ENCODE results near the gene MYH7. TPM values are rescaled to one million over a fixed set of nuclear protein-coding genes. Genes with fewer than 3 reads are reported as not detected.
"Not testable (repeated sequence)": the region's sequence is repeated elsewhere in the genome, so short reads cannot be mapped to it uniquely, and the experiment has no call there.

Gene MYH7
- polyA plus RNA-seq, 4 donors: 0.37 to 8.6 (median 2.6) TPM

- no peak overlapping the region for H3K27ac ChIP-seq (ENCODE audit: low read depth in 1 of 3, low read length in 2 of 3)
- peaks cover 0 to 4% (median 0%) of the 10 kb centered on the region in 3 donors for H3K27me3 ChIP-seq (ENCODE audit: control insufficient read depth in 3 of 3, insufficient read depth in 3 of 3, low read length in 3 of 3)
- H3K4me3 ChIP-seq (ENCODE audit: low read depth in 1 of 3, low read length in 3 of 3): no peak overlapping the region
- FAIRE-seq (no peak), DNase-seq (no peak)
- H3K36me3 ChIP-seq (ENCODE audit: control insufficient read depth in 3 of 3, insufficient read depth in 2 of 3, low read depth in 1 of 3, low read length in 3 of 3): no peaks in the 10 kb centered on the region
- H3K9me3 ChIP-seq (ENCODE audit: control insufficient read depth in 2 of 2, insufficient read depth in 1 of 2, low read depth in 1 of 2, low read length in 1 of 2): no peaks in the 10 kb centered on the region
- H3K4me1 ChIP-seq (ENCODE audit: control insufficient read depth in 3 of 3, insufficient read depth in 2 of 3, low read depth in 1 of 3, low read length in 2 of 3): no peaks in the 10 kb centered on the region
- 86 to 100% (median 89%) methylated on average over 1 of the region's 1 CpG for WGBS, 3 donors
Observed at GRCh38 chr14:23386999-23387398, 48.5 kb downstream of the MYH7 start.

- 76 to 86% (median 81%) methylated on average over 16 to 17 of the region's 17 CpGs for WGBS, 3 donors
- FAIRE-seq; H3K9me3 ChIP-seq (ENCODE audit: control insufficient read depth in 2 of 2, insufficient read depth in 1 of 2, low read depth in 1 of 2, low read length in 1 of 2); H3K4me3 ChIP-seq (ENCODE audit: low read depth in 1 of 3, low read length in 3 of 3); H3K36me3 ChIP-seq (ENCODE audit: control insufficient read depth in 3 of 3, insufficient read depth in 2 of 3, low read depth in 1 of 3, low read length in 3 of 3); DNase-seq; H3K4me1 ChIP-seq (ENCODE audit: control insufficient read depth in 3 of 3, insufficient read depth in 2 of 3, low read depth in 1 of 3, low read length in 2 of 3); H3K27ac ChIP-seq (ENCODE audit: low read depth in 1 of 3, low read length in 2 of 3); H3K27me3 ChIP-seq (ENCODE audit: control insufficient read depth in 3 of 3, insufficient read depth in 3 of 3, low read length in 3 of 3): not testable (repeated sequence)
Observed at GRCh38 chr14:23386266-23386657, 49.2 kb downstream of the MYH7 start.

GRCh38 chr14:23385642-23386265 is 49.7 kb downstream of the MYH7 start:
- Histone ChIP-seq H3K27ac (ENCODE audit: low read depth in 1 of 3, low read length in 2 of 3) (no peak overlapping the region), H3K4me1 (ENCODE audit: control insufficient read depth in 3 of 3, insufficient read depth in 2 of 3, low read depth in 1 of 3, low read length in 2 of 3) (peaks cover 0 to 4% (median 0%) of the 10 kb centered on the region in 3 donors), H3K27me3 (ENCODE audit: control insufficient read depth in 3 of 3, insufficient read depth in 3 of 3, low read length in 3 of 3) (peaks cover 0 to 4% (median 0%) of the 10 kb centered on the region in 3 donors), H3K9me3 (ENCODE audit: control insufficient read depth in 2 of 2, insufficient read depth in 1 of 2, low read depth in 1 of 2, low read length in 1 of 2) (no peaks in the 10 kb centered on the region), H3K36me3 (ENCODE audit: control insufficient read depth in 3 of 3, insufficient read depth in 2 of 3, low read depth in 1 of 3, low read length in 3 of 3) (no peaks in the 10 kb centered on the region), H3K4me3 (ENCODE audit: low read depth in 1 of 3, low read length in 3 of 3) (no peak overlapping the region)
- no peak for DNase-seq
- FAIRE-seq: no peak
- WGBS, 3 donors: 85 to 86% (median 85%) methylated on average over 17 to 18 of the region's 18 CpGs

- Histone ChIP-seq H3K27me3 (ENCODE audit: control insufficient read depth in 3 of 3, insufficient read depth in 3 of 3, low read length in 3 of 3) (peaks cover 0 to 4% (median 0%) of the 10 kb centered on the region in 3 donors), H3K27ac (ENCODE audit: low read depth in 1 of 3, low read length in 2 of 3) (no peak overlapping the region), H3K4me1 (ENCODE audit: control insufficient read depth in 3 of 3, insufficient read depth in 2 of 3, low read depth in 1 of 3, low read length in 2 of 3) (peaks cover 0 to 5% (median 1%) of the 10 kb centered on the region in 3 donors), H3K9me3 (ENCODE audit: control insufficient read depth in 2 of 2, insufficient read depth in 1 of 2, low read depth in 1 of 2, low read length in 1 of 2) (no peaks in the 10 kb centered on the region), H3K36me3 (ENCODE audit: control insufficient read depth in 3 of 3, insufficient read depth in 2 of 3, low read depth in 1 of 3, low read length in 3 of 3) (no peaks in the 10 kb centered on the region), H3K4me3 (ENCODE audit: low read depth in 1 of 3, low read length in 3 of 3) (no peak overlapping the region)
- DNase-seq (no peak), FAIRE-seq (no peak)
- WGBS, 3 donors: 76 to 88% (median 80%) methylated on average over 2 of the region's 2 CpGs
Observed at GRCh38 chr14:23385244-23385641, 50.2 kb downstream of the MYH7 start.

DNA sequence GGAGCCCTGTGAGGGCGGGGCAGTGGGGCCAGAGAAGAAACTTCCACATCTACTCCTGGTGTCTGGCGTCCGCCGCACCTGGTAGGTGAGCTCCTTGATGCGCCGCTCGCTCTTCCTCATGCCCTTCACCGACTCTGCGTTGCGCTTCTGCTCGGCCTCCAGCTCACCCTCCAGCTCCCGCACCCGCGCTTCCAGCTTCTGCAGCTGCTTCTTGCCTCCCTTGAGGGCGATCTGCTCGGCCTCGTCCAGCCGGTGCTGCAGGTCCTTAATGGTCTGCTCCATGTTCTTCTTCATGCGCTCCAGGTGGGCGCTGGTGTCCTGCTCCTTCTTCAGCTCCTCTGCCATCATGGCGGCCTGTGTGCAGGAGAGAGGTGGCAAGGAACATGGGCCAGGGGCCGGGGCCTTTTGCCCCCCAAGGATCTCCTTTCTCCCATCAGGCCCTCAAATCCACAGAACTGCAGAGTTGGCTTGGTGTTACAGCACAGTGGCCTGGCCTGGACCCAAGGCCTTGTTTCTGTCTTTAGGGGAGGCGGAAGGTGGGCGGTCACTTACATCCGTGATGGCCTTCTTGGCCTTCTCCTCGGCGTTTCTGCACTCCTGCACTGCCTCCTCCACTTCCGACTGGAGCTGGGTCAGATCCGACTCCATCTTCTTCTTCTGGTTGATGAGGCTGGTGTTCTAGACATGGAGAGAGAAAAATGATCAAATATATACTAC is 50.9 kb downstream of the MYH7 start:
- Histone ChIP-seq H3K27me3 (ENCODE audit: control insufficient read depth in 3 of 3, insufficient read depth in 3 of 3, low read length in 3 of 3) (peaks cover 0 to 4% (median 0%) of the 10 kb centered on the region in 3 donors), H3K9me3 (ENCODE audit: control insufficient read depth in 2 of 2, insufficient read depth in 1 of 2, low read depth in 1 of 2, low read length in 1 of 2) (no peaks in the 10 kb centered on the region), H3K4me3 (ENCODE audit: low read depth in 1 of 3, low read length in 3 of 3) (no peak overlapping the region), H3K27ac (ENCODE audit: low read depth in 1 of 3, low read length in 2 of 3) (no peak overlapping the region), H3K36me3 (ENCODE audit: control insufficient read depth in 3 of 3, insufficient read depth in 2 of 3, low read depth in 1 of 3, low read length in 3 of 3) (no peaks in the 10 kb centered on the region), H3K4me1 (ENCODE audit: control insufficient read depth in 3 of 3, insufficient read depth in 2 of 3, low read depth in 1 of 3, low read length in 2 of 3) (peaks cover 0 to 5% (median 3%) of the 10 kb centered on the region in 3 donors)
- WGBS, 3 donors: 91 to 92% (median 92%) methylated on average over 28 to 29 of the region's 29 CpGs
- DNase-seq (no peak), FAIRE-seq (no peak)

GRCh38 chr14:23382731-23383440 is 52.6 kb downstream of the MYH7 start:
- peaks cover 0 to 5% (median 3%) of the 10 kb centered on the region in 3 donors for H3K4me1 ChIP-seq (ENCODE audit: control insufficient read depth in 3 of 3, insufficient read depth in 2 of 3, low read depth in 1 of 3, low read length in 2 of 3)
- H3K4me3 ChIP-seq (ENCODE audit: low read depth in 1 of 3, low read length in 3 of 3): no peak overlapping the region
- no peaks in the 10 kb centered on the region for H3K36me3 ChIP-seq (ENCODE audit: control insufficient read depth in 3 of 3, insufficient read depth in 2 of 3, low read depth in 1 of 3, low read length in 3 of 3)
- no peaks in the 10 kb centered on the region for H3K27me3 ChIP-seq (ENCODE audit: control insufficient read depth in 3 of 3, insufficient read depth in 3 of 3, low read length in 3 of 3)
- no peak overlapping the region for H3K27ac ChIP-seq (ENCODE audit: low read depth in 1 of 3, low read length in 2 of 3)
- H3K9me3 ChIP-seq (ENCODE audit: control insufficient read depth in 2 of 2, insufficient read depth in 1 of 2, low read depth in 1 of 2, low read length in 1 of 2): no peaks in the 10 kb centered on the region
- FAIRE-seq: no peak
- WGBS, 3 donors: 75 to 82% (median 81%) methylated on average over 10 of the region's 10 CpGs
- DNase-seq: no peak

DNA sequence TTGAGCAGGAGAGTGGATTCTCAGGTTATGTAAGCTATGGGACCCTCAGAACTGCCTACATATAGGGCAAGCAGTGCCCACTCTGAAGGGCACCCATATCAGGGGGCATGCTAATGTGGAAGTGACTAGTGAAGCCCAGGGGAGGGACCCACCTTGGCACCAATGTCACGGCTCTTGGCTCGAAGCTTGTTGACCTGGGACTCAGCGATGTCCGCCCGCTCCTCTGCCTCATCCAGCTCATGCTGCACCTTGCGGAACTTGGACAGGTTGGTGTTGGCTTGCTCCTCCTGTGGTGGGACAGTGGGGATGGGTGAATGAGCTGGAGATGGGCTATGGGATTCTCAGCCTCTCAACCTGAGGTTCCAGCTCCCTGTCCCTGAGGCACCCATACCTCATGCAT is 53.2 kb downstream of the MYH7 start:
- no peaks in the 10 kb centered on the region for H3K36me3 ChIP-seq (ENCODE audit: control insufficient read depth in 3 of 3, insufficient read depth in 2 of 3, low read depth in 1 of 3, low read length in 3 of 3)
- FAIRE-seq (no peak), DNase-seq (no peak)
- WGBS, 3 donors: 92 to 94% (median 94%) methylated on average over 6 of the region's 6 CpGs
- peaks cover 0 to 5% (median 3%) of the 10 kb centered on the region in 3 donors for H3K4me1 ChIP-seq (ENCODE audit: control insufficient read depth in 3 of 3, insufficient read depth in 2 of 3, low read depth in 1 of 3, low read length in 2 of 3)
- no peak overlapping the region for H3K27ac ChIP-seq (ENCODE audit: low read depth in 1 of 3, low read length in 2 of 3)
- H3K4me3 ChIP-seq (ENCODE audit: low read depth in 1 of 3, low read length in 3 of 3): no peak overlapping the region
- H3K27me3 ChIP-seq (ENCODE audit: control insufficient read depth in 3 of 3, insufficient read depth in 3 of 3, low read length in 3 of 3): no peaks in the 10 kb centered on the region
- H3K9me3 ChIP-seq (ENCODE audit: control insufficient read depth in 2 of 2, insufficient read depth in 1 of 2, low read depth in 1 of 2, low read length in 1 of 2): no peaks in the 10 kb centered on the region

DNA sequence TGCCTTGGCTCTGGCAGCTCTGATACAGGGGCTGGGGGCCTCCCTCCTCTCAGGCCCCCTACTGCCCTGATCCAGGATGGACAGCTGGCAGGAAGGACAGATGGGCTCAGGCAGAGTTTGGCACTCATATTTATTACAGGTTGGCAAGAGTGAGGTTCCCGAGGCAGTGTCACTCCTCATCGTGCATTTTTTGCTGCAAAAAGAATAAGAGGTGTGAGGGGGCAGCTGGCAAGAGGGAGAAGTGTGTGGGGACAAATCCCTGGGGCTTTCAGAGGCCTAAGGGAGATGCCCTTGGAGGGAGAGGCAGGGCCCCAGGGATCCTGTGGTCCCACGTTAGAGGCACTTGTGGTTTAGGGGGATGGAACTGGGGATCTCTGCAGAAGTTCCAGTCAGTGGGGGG is 53.6 kb downstream of the MYH7 start:
- Histone ChIP-seq H3K9me3 (ENCODE audit: control insufficient read depth in 2 of 2, insufficient read depth in 1 of 2, low read depth in 1 of 2, low read length in 1 of 2) (no peaks in the 10 kb centered on the region), H3K27ac (ENCODE audit: low read depth in 1 of 3, low read length in 2 of 3) (no peak overlapping the region)
- 53 to 69% (median 56%) methylated on average over 3 of the region's 3 CpGs for WGBS, 3 donors

More for the DNA sequence above, 53.6 kb downstream of the MYH7 start:
- DNase-seq (no peak), FAIRE-seq (no peak)
- H3K27me3 ChIP-seq (ENCODE audit: control insufficient read depth in 3 of 3, insufficient read depth in 3 of 3, low read length in 3 of 3): peaks cover 0 to 2% (median 0%) of the 10 kb centered on the region in 3 donors
- no peak overlapping the region for H3K4me3 ChIP-seq (ENCODE audit: low read depth in 1 of 3, low read length in 3 of 3)
- peaks cover 0 to 5% (median 3%) of the 10 kb centered on the region in 3 donors for H3K4me1 ChIP-seq (ENCODE audit: control insufficient read depth in 3 of 3, insufficient read depth in 2 of 3, low read depth in 1 of 3, low read length in 2 of 3)
- H3K36me3 ChIP-seq (ENCODE audit: control insufficient read depth in 3 of 3, insufficient read depth in 2 of 3, low read depth in 1 of 3, low read length in 3 of 3): no peaks in the 10 kb centered on the region

Measured in small intestine (tissue), 7 donors.